Glomerular endothelial cell (primary cell): ENCODE results near the gene DNAJC1. TPM values are rescaled to one million over a fixed set of nuclear protein-coding genes. Genes with fewer than 3 reads are reported as not detected.
"Not testable (repeated sequence)": the region's sequence is repeated elsewhere in the genome, so short reads cannot be mapped to it uniquely, and the experiment has no call there.

Experiments used
- DNase-seq: peaks from one replicate; pipeline ENCODE4 v3.0.0-alpha.2; 2011; ENCODE audit warnings: low read depth, low spot score; ENCODE audit errors: extremely low read depth
- total RNA-seq: library from RNA; depleted of rRNA; stranded (reverse); fragments of >200 nt; gene quantifications from 2 replicates; pipeline ENCODE4 v1.2.3, GENCODE V29; 2015

The DNAJC1 gene
- total RNA-seq, 1 donor from 2014 or later, result 58.6 TPM

DNA sequence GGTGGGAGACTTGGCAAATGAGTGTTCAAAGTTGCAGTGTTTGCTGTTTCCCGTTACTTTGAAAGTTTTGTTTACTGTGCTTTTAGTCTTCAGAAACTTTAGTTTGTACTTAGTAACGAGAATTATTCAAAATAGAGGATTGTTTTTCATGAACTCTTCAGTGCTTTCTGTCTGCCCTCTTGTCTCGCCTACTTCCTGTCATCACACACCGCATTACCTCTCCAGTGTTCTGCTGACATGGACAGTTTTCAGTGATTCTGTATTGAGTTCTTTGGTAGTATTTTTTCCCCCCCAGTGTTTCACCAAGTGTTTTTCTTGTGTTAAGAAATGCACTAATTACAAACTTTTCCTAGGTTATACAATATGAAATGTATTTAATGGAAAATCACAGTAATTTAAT lies 262.5 kb downstream of the DNAJC1 start:
- no peak for DNase-seq

- DNase-seq, result no peak
Observed at GRCh38 chr10:21737106-21737505, 266.4 kb downstream of the DNAJC1 start.

DNA sequence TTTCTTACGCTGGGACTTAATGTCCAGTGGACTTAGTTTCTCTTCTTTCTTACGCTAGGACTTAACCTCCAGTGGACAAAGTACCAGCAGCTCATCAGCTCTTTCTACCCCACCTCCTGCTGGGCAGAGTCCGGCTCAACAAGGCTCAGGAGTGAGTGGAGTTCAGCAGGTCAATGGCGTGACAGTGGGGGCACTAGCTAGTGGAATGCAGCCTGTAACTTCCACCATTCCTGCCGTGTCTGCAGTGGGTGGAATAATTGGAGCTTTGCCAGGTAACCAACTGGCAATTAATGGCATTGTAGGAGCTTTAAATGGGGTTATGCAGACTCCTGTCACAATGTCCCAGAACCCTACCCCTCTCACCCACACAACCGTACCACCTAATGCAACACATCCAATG lies 269.8 kb downstream of the DNAJC1 start:
- DNase-seq, result no peak

GRCh38 chr10:21732067-21732772 lies 271.3 kb downstream of the DNAJC1 start:
- DNase-seq, result no peak

- DNase-seq, result no peak
Observed at GRCh38 chr10:21728618-21729017, 274.9 kb downstream of the DNAJC1 start.

- no peak for DNase-seq
Observed at GRCh38 chr10:21727452-21728168, 275.9 kb downstream of the DNAJC1 start.

DNA sequence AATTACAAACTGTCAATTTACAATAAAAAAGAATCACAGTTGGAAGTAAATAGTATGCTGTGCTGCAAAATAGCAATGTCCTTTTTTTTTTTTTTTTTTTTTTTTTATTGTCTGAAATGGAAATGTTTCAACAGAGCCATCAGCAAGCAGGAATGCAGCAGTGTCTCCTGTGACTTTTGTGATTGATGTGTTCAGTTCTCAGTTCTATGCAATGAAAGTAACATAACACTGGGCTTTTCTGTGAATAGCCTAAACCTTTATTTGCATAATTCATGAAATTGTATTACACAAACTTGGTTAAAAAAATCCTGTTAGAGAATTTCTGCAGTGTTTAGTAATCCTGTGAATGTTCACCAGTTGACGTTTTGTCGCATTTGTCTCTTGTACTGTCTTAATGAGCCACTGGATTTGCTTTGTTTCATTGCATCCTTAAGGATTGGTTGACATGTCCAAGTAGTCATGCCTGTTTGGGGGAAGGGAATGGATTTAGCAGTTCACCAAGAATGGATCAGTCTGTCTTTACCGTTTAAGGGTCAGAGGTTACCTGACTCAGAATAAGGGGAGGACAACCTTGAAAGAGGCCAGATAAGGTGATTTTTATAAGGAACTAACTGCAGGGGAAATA lies 276.8 kb downstream of the DNAJC1 start:
- DNase-seq, result no peak

- DNase-seq, result peak; percentile 100
Observed at GRCh38 chr10:21724687-21725367, 278.7 kb downstream of the DNAJC1 start.

GRCh38 chr10:21724020-21724589 lies 279.4 kb downstream of the DNAJC1 start:
- DNase-seq, result no peak

GRCh38 chr10:21722209-21722608 lies 281.3 kb downstream of the DNAJC1 start:
- no peak for DNase-seq

DNA sequence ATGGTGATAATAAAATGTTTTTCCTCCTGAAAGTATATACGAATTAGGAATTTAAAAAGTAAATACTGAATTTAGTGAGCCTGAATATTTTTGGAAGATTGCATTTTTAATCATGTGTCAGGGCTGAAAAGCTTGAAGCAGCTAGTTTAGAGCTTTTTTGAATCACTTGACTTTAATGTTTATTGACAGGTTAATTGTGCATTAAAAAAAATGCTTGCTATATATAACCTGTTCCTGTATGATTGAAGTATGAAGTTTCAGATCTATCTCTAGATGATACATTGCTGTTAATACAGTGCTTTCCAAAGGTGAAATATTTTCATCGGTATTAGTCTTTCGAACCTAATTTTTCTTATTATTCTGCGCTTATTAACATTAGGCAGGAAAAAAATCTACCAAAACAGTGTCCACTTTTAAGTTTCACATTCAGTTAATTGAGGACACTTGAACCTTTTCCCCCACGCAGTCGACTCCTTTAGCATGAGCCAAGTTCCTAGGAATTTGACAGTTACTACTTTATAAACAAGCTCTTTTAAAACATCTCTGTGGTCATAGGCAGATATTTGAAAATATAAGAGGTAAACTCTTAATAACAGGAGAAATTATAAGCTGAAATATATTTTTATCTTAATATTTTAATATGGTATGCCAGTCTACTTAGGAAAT lies 282.4 kb downstream of the DNAJC1 start:
- no peak for DNase-seq

DNA sequence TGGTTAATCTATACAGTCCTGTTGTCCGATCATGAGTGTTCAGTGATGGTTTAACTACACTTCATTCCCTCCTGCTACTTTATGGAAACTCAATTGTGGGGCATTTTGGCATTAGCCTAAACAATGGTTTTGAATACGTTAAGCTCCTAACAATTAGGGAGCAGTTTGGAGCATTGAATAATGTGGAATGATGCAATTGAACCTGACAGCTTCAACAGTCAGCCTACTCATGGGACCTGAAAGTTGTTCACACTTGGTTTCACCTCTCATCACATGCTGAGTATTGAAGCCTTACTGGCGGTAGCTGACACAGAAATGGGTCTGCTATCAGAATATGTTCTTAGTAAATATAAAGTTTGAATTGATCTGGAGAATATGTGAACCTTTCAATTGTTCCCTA lies 283.4 kb downstream of the DNAJC1 start:
- DNase-seq, result no peak

- no peak for DNase-seq
Observed at GRCh38 chr10:21719502-21719901, 284.0 kb downstream of the DNAJC1 start.

GRCh38 chr10:21717437-21718054 lies 286.0 kb downstream of the DNAJC1 start:
- not testable (repeated sequence) for DNase-seq

GRCh38 chr10:21715531-21716195 lies 287.9 kb downstream of the DNAJC1 start:
- no peak for DNase-seq

- no peak for DNase-seq
Observed at GRCh38 chr10:21712975-21713374, 290.6 kb downstream of the DNAJC1 start.

DNA sequence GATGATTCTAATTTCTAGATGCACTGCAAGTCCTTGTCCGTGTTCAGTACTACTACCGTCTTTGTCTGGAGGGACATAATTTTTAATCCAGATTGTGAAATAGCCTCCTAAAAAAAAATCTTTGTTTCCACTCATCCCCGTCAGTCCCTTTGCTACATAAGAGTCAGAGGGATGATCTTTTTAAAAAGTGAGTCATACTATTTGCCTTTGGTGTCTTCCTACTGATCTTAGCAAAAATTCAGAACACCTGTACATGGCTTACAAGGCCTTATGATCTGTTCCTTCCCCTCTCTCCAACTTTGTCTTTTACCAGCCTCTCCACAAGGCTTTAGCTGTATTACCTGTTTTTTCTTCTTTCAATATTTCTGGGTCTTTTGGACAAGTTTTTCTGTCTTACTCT lies 296.0 kb downstream of the DNAJC1 start:
- no peak for DNase-seq
